Measurements from ENCODE around the gene KLRC2. TPM values are rescaled to one million over a fixed set of nuclear protein-coding genes. Genes with fewer than 3 reads are reported as not detected.
"Not testable (repeated sequence)": the region's sequence is repeated elsewhere in the genome, so short reads cannot be mapped to it uniquely, and the experiment has no call there.

Gene KLRC2
- total RNA-seq, 5 donors from 2014 or later (not counting 1 experiment from before 2014, with no cell fraction given): 0.99 to 3.8 (median 1.9) TPM

- Histone ChIP-seq H3K4me1 (ENCODE audit: control insufficient read depth in 1 of 2, extremely low read depth in 1 of 2, insufficient read depth in 2 of 2, low read length in 2 of 2) (no peaks in the 10 kb centered on the region), H3K9me3 (no peaks in the 10 kb centered on the region), H3K36me3 (ENCODE audit: control insufficient read depth in 2 of 2, extremely low read depth in 1 of 2, insufficient read depth in 1 of 2, low read length in 1 of 2) (no peaks in the 10 kb centered on the region), H3K27ac (ENCODE audit: low read length) (no peak overlapping the region), H3K27me3 (replicated peaks in 1 of 2; ENCODE audit: control insufficient read depth in 2 of 2, extremely low read depth in 1 of 2, insufficient read depth in 2 of 2, low read length in 1 of 2) (no peaks in the 10 kb centered on the region), H3K4me3 (ENCODE audit: control insufficient read depth in 1 of 2, extremely low read depth in 1 of 2, low read length in 1 of 2) (no peak overlapping the region)
- ChIA-PET POLR2A (no interaction called here), CTCF (no interaction called here)
- Mint-ChIP-seq H3K9me3 (peaks cover 29 to 36% (median 31%) of the 10 kb centered on the region in 3 donors), H3K4me1 (no peaks in the 10 kb centered on the region), H3K27me3 (peaks cover 0 to 4% of the 10 kb centered on the region in 2 donors), H3K4me3 (no peak overlapping the region), H3K27ac (no peak overlapping the region), H3K36me3 (no peaks in the 10 kb centered on the region)
- WGBS (ENCODE audit: insufficient coverage): no CpG with 5 or more reads among the region's 1 CpG
- no peak for ATAC-seq (replicated peaks in 1 of 4)
- no peak for DNase-seq
These were observed 20.0 kb upstream of the KLRC2 start for GRCh38 chr12:10455766-10456165.

- CTCF ChIA-PET: no interaction called here
- no peak overlapping the region for H3K4me3 Mint-ChIP-seq
- peak overlapping the region in 1 of 2 donors; percentile 48 for H3K27ac Mint-ChIP-seq
- Histone ChIP-seq H3K4me1 (ENCODE audit: control insufficient read depth in 1 of 2, extremely low read depth in 1 of 2, insufficient read depth in 2 of 2, low read length in 2 of 2) (no peaks in the 10 kb centered on the region), H3K4me3 (ENCODE audit: control insufficient read depth in 1 of 2, extremely low read depth in 1 of 2, low read length in 1 of 2) (no peak overlapping the region), H3K27ac (ENCODE audit: low read length) (no peak overlapping the region), H3K36me3 (ENCODE audit: control insufficient read depth in 2 of 2, extremely low read depth in 1 of 2, insufficient read depth in 1 of 2, low read length in 1 of 2) (no peaks in the 10 kb centered on the region), H3K27me3 (replicated peaks in 1 of 2; ENCODE audit: control insufficient read depth in 2 of 2, extremely low read depth in 1 of 2, insufficient read depth in 2 of 2, low read length in 1 of 2) (no peaks in the 10 kb centered on the region), H3K9me3 (no peaks in the 10 kb centered on the region)
- H3K27me3 Mint-ChIP-seq: no peaks in the 10 kb centered on the region
- ATAC-seq (replicated peaks in 1 of 4) (no peak), DNase-seq (no peak)
- peaks cover 26 to 32% (median 31%) of the 10 kb centered on the region in 3 donors for H3K9me3 Mint-ChIP-seq
- no peaks in the 10 kb centered on the region for H3K4me1 Mint-ChIP-seq
- POLR2A ChIA-PET: no interaction called here
- no peaks in the 10 kb centered on the region for H3K36me3 Mint-ChIP-seq
- WGBS (ENCODE audit: insufficient coverage): 93% methylated on average over 1 of the region's 1 CpG
These were observed 18.7 kb upstream of the KLRC2 start for GRCh38 chr12:10454531-10454930.

GRCh38 chr12:10453156-10453555, 17.3 kb upstream of the KLRC2 start, which contains the start of gene KLRC1:
KLRC1 (minus strand) TSS chr12:10453377; CDS start chr12:10451156, 2,221 bp downstream.
- POLR2A ChIA-PET: interaction anchor here in 1 of 2 donors (0.6 kb wide), 1 partner anchor 17 kb away, joined by 4 read pairs; no protein-coding TSS in a partner anchor
- no peaks in the 10 kb centered on the region for H3K27me3 ChIP-seq (replicated peaks in 1 of 2; ENCODE audit: control insufficient read depth in 2 of 2, extremely low read depth in 1 of 2, insufficient read depth in 2 of 2, low read length in 1 of 2)
- no peaks in the 10 kb centered on the region for H3K9me3 ChIP-seq
- no peaks in the 10 kb centered on the region for H3K4me1 Mint-ChIP-seq
- H3K36me3 Mint-ChIP-seq: no peaks in the 10 kb centered on the region
- no peak within 1 kb of the TSS for H3K4me3 ChIP-seq (ENCODE audit: control insufficient read depth in 1 of 2, extremely low read depth in 1 of 2, low read length in 1 of 2)
- H3K27ac Mint-ChIP-seq: no peak within 1 kb of the TSS
- no peaks in the 10 kb centered on the region for H3K4me1 ChIP-seq (ENCODE audit: control insufficient read depth in 1 of 2, extremely low read depth in 1 of 2, insufficient read depth in 2 of 2, low read length in 2 of 2)
- peak in 2 of 35 experiments; percentile 9 to 11 for DNase-seq
- no peaks in the 10 kb centered on the region for H3K27me3 Mint-ChIP-seq
- peak within 1 kb of the TSS in 2 of 3 donors; percentile 13 to 41 for H3K4me3 Mint-ChIP-seq
- H3K36me3 ChIP-seq (ENCODE audit: control insufficient read depth in 2 of 2, extremely low read depth in 1 of 2, insufficient read depth in 1 of 2, low read length in 1 of 2): no peaks in the 10 kb centered on the region
- no CpG with 5 or more reads among the region's 2 CpGs for WGBS (ENCODE audit: insufficient coverage)
- H3K27ac ChIP-seq (ENCODE audit: low read length): no peak within 1 kb of the TSS
- CTCF ChIA-PET: no interaction called here
- peak in 1 of 4 experiments; percentile 19 for ATAC-seq (replicated peaks in 1 of 4)
- H3K9me3 Mint-ChIP-seq: peaks cover 20 to 25% (median 25%) of the 10 kb centered on the region in 3 donors

GRCh38 chr12:10448236-10448635, 12.4 kb upstream of the KLRC2 start:
- no peak for DNase-seq
- H3K4me3 ChIP-seq (ENCODE audit: control insufficient read depth in 1 of 2, extremely low read depth in 1 of 2, low read length in 1 of 2): no peak overlapping the region
- H3K27me3 ChIP-seq (replicated peaks in 1 of 2; ENCODE audit: control insufficient read depth in 2 of 2, extremely low read depth in 1 of 2, insufficient read depth in 2 of 2, low read length in 1 of 2): no peaks in the 10 kb centered on the region
- Mint-ChIP-seq H3K36me3 (no peaks in the 10 kb centered on the region), H3K9me3 (no peaks in the 10 kb centered on the region), H3K4me3 (peak overlapping the region in 1 of 3 donors; percentile 25), H3K27me3 (no peaks in the 10 kb centered on the region), H3K4me1 (no peaks in the 10 kb centered on the region), H3K27ac (no peak overlapping the region)
- H3K9me3 ChIP-seq: no peaks in the 10 kb centered on the region
- ChIA-PET CTCF (no interaction called here), POLR2A (no interaction called here)
- WGBS (ENCODE audit: insufficient coverage): no CpG with 5 or more reads among the region's 4 CpGs
- no peak overlapping the region for H3K27ac ChIP-seq (ENCODE audit: low read length)
- no peaks in the 10 kb centered on the region for H3K36me3 ChIP-seq (ENCODE audit: control insufficient read depth in 2 of 2, extremely low read depth in 1 of 2, insufficient read depth in 1 of 2, low read length in 1 of 2)
- ATAC-seq (replicated peaks in 1 of 4): no peak
- H3K4me1 ChIP-seq (ENCODE audit: control insufficient read depth in 1 of 2, extremely low read depth in 1 of 2, insufficient read depth in 2 of 2, low read length in 2 of 2): no peaks in the 10 kb centered on the region

GRCh38 chr12:10446052-10446451, 10.2 kb upstream of the KLRC2 start:
- H3K27me3 ChIP-seq (replicated peaks in 1 of 2; ENCODE audit: control insufficient read depth in 2 of 2, extremely low read depth in 1 of 2, insufficient read depth in 2 of 2, low read length in 1 of 2); H3K27ac ChIP-seq (ENCODE audit: low read length); DNase-seq; H3K9me3 Mint-ChIP-seq; H3K4me1 ChIP-seq (ENCODE audit: control insufficient read depth in 1 of 2, extremely low read depth in 1 of 2, insufficient read depth in 2 of 2, low read length in 2 of 2); H3K27ac Mint-ChIP-seq; H3K4me1 Mint-ChIP-seq; POLR2A ChIA-PET; H3K9me3 ChIP-seq; H3K4me3 ChIP-seq (ENCODE audit: control insufficient read depth in 1 of 2, extremely low read depth in 1 of 2, low read length in 1 of 2); H3K36me3 Mint-ChIP-seq; H3K36me3 ChIP-seq (ENCODE audit: control insufficient read depth in 2 of 2, extremely low read depth in 1 of 2, insufficient read depth in 1 of 2, low read length in 1 of 2); CTCF ChIA-PET; H3K27me3 Mint-ChIP-seq; H3K4me3 Mint-ChIP-seq: not testable (repeated sequence)
- no CpG with 5 or more reads among the region's 5 CpGs for WGBS (ENCODE audit: insufficient coverage)
- peak in 1 of 4 experiments; percentile 29 for ATAC-seq (replicated peaks in 1 of 4)

GRCh38 chr12:10441144-10441543, 5.3 kb upstream of the KLRC2 start:
- H3K4me1 Mint-ChIP-seq; ATAC-seq (replicated peaks in 1 of 4); H3K4me3 Mint-ChIP-seq; CTCF ChIA-PET; H3K9me3 ChIP-seq; H3K36me3 ChIP-seq (ENCODE audit: control insufficient read depth in 2 of 2, extremely low read depth in 1 of 2, insufficient read depth in 1 of 2, low read length in 1 of 2); H3K9me3 Mint-ChIP-seq; H3K4me3 ChIP-seq (ENCODE audit: control insufficient read depth in 1 of 2, extremely low read depth in 1 of 2, low read length in 1 of 2); H3K36me3 Mint-ChIP-seq; H3K27ac Mint-ChIP-seq; H3K27ac ChIP-seq (ENCODE audit: low read length); POLR2A ChIA-PET; DNase-seq; H3K4me1 ChIP-seq (ENCODE audit: control insufficient read depth in 1 of 2, extremely low read depth in 1 of 2, insufficient read depth in 2 of 2, low read length in 2 of 2); H3K27me3 Mint-ChIP-seq; H3K27me3 ChIP-seq (replicated peaks in 1 of 2; ENCODE audit: control insufficient read depth in 2 of 2, extremely low read depth in 1 of 2, insufficient read depth in 2 of 2, low read length in 1 of 2): not testable (repeated sequence)
- WGBS (ENCODE audit: insufficient coverage): 91% methylated on average over 4 of the region's 8 CpGs

Measured in T-cell (primary cell).